NCI-H187 (cell line): ENCODE data around the gene TREM2.
A peak's percentile ranks its signal among the peaks of the same experiment; 100 is the strongest.

Experiments
- DNase-seq, 2 experiments: peaks; one replicate each; lab custom pipeline; 2025; lab: John Stamatoyannopoulos, UW

TREM2 gene

DNA sequence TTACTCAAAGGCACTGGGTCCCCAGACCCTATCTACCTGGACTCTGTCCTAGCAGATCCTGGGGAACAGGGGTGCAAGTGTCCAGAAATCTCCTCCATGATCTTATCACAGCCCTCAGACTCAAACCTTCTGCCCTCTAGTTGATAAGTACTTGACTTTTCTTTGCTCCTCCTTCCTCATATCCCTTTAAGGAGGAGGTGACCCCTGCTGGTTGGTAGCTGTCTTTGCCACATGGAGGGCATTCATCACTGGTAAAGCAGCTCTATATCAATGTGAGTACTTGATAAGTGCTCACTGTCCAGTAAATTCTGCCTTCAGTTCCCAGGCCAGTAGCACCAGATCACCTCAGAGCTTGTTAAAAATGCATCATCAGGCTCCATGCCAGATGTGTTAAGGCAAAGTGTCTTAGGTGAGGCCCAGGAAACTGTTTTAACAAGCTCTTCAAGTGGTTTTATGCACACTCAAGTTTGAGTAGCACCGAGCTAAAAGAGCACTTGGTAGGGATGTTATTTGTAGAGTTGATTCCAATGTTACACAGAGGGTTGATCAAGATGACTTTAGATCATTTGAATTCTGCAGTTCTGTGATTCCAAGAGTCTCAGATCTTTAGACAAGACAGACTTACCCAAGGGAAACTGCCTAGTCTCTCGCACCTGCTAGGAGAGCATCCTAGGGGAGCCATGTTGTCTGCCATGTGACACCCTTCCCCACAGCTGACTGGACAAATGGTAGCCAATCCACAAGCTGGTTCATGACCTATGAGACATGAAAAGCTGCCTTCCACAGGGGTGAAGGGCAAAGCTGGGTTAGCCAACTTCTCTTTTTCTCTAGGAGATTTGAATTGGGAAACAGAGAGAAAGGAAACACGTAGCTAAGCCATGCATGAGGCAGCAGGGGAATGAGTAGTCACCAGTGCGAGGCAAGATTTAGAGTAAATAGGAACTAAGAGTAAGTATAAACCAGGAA lies 19.4 kb upstream of the TREM2 start:
- peak; percentile 57 to 74 for DNase-seq

DNA sequence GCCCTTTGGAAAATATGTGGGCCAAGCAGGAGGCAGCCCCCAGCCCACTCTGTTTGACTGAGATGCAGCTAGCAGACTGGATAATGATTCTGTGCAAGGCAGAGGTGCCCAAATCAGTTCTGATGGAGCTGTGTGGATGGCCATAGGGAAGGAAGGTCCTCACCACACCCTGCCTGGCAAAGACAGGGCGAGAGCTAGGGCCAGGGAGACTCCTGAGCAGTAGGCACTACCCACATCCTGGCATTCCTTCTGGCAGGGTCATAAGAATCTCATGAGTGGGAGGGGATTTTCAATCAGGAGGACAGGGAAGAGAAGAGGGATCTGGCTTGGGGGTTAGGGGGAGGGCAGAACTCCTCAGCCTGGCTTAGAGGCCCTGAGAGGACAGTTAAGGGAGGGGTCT lies 18.6 kb upstream of the TREM2 start:
- DNase-seq = no peak

DNA sequence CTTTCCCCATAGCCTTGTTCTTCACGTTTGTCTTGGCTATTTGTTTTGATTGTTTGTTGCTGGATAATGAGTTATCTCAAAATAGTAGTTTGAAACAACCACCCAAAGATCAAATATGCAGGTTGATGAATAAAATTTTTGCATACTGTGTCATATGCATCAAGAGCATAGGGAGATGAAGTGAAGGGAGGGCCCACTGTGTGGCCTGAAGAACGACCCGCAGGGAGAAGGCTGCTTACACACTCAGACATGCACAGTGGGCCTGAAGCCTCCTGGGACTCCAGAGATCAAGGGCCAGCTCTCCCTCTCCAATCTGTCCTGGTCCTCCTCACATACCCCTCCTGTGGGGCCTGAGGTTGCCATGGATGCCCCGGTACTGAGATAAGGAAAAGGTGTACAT lies 16.2 kb upstream of the TREM2 start:
- no peak for DNase-seq

DNA sequence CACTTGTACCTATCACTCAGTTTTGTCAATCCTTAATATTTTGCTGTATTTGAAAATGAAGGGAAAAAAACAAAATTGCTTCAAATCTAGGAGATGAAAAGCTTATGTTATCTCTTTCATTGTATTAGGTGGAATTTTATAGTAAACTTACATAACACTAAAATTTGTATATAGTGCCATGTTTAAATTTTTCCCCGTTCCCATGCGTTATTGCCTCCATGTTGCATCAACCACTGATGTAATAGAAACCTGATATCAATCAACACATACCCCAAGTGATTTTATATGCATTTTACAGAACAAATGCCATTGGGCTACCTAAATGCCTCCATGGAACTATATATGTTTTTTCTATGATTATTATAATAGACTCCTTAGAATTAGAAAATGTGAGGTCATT lies 14.8 kb upstream of the TREM2 start:
- DNase-seq = no peak

DNA sequence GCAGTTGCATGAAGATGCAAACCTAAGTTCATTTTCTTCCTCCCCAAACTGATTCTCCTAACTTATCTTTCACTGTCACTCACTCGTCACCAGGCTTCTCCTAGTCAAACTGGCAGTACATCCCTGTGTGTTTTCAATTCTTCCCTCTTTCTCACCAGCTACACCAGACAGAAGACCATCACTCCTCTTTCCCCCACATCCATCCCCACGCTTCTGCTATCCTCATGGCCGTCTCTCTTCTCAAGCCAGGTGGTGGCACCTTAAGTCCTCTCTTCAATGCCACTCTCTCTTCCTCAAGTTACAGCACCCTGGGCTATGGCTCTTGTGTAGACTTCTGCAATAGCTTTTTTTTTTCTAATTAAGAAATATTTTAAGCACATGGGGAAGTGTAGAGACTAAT lies 14.4 kb upstream of the TREM2 start:
- no peak for DNase-seq

DNA sequence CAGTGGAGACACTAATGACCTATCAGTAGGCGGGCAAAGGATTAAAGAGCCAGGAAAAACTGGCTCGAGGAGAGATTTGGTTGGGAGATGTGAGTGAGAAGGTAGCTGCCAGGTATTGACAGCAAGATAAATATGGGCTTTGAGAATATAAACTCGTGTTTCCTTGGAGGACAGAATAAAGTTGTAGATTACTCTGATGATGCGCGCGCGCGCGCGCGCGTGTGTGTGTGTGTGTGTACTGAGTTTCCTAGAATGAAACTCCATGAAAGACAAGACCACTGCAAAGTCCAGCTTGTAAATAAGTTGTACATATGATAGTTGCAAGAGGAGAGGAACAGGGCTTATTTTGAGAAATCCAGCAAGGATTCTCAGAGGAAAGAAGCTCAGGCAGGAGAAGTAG lies 13.3 kb upstream of the TREM2 start:
- no peak for DNase-seq

DNA sequence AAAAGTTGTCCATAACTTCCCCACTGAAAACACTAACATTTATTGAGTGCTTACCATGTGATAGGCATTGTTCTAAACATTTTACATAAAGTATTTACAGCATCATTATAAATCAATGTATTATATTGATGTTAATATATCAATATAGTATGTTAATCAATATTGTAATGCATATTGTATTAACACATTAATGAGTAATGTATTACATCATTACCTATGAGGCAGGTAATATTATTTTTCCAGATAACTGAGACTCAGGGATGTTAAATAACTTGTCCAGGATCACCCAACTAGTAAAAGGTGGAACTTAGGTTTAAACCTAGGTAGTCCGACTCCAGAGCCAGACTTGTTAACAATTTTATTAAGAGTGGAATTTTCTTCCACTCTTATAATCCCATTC lies 12.2 kb upstream of the TREM2 start:
- no peak for DNase-seq

DNA sequence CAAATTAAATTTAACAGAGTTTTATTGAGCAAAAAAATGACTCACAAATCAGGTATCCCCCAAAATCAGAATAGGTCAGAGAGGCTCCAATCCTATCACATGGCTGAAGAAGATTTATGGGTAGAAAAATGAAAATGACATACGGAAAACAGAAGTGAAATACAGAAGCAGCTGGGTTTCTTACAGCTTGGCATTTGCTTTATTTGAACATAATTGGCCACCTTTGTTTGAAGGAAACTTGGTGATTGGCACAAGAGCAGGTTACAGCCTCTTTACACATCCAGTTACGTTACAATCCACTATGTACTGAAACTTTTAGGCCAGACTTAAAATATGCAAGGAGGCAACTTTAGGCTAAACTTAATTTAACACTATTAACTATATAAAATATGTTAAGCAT lies 11.7 kb upstream of the TREM2 start:
- no peak for DNase-seq

DNA sequence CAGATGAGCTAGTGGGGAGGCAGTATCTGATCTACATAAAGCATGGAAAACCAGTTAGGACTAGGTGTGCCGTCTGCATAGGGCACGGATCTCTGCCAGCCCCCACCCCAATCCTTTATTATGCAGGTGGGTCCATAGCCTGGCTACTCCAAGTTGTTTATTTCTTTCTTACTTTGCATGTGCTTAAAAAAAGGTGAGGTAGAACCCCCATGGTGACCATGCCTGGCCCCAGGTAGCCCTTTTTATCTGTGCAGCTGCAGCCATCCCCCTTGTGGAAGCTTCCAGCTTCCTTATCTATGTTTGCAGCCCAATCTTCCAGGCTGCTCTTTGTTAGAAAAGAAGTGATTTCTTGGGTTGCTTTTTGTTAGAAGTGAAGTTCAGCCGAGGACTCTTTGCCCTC lies 9.0 kb upstream of the TREM2 start:
- DNase-seq = no peak

DNA sequence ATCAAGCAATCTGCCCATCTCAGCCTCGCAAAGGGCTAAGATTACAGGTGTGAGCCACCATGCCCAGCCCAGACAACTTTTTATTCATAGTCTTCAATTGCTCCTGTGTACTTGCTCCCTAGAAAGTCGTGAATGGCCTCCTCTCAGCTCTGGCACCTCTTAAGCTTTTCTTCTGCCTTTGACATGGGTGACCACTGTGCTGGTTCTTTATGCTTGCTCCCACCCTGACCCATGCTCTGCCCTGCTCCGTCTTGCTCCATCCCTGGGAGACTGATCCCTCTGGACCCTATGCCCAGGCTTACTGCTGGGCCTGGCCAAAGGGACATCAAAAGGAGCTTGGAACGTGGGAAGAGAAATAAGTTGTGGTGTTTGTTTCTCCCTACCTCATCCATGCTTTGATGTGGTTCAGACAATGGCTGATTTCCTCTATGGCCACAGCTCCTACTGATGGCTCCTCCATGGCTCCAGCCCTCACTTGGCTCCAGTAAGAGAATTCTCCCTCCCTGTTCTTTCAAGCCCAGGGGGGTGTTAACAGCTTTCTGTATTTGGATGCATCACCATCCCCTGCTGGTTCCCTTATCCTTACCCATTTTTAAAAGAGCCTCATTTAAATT lies 7.7 kb upstream of the TREM2 start:
- DNase-seq = no peak

DNA sequence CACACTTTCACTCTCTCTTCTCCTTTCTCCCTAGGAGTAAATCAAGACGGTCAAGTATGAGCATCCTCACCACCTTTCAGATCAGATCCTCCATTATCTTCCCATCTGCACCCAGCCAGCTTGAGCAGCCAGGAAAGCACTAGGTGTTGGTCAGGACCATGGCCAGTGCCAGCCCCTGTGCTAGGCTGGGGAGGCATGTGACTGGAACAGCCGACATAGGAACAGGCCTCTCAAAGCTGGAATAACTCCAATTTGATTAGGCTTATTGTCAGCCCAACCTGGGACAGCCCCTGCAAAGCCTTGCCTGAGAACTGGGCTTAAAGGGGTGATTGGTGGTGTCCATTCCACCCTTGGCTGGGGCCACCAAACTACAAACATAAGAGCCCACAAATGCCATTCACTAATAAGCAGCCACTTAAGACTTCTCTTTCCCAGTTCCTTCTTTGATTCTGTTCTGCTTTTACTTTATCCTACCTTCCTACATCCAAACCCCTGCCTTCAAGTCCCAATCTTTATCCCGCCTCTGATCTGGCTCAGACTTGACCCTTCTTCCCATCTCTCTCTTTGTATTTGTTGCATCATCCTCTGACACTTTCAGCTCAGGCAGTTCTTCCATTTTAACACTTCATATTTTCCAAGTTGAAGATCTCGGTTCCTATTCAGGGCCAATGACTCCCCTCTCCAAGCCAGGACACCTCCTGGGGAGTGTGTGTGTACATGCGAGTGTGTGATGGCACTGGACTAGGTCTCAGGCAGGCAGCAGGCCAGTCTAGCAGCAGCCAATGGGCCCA lies 4.5 kb upstream of the TREM2 start:
- DNase-seq = no peak

DNA sequence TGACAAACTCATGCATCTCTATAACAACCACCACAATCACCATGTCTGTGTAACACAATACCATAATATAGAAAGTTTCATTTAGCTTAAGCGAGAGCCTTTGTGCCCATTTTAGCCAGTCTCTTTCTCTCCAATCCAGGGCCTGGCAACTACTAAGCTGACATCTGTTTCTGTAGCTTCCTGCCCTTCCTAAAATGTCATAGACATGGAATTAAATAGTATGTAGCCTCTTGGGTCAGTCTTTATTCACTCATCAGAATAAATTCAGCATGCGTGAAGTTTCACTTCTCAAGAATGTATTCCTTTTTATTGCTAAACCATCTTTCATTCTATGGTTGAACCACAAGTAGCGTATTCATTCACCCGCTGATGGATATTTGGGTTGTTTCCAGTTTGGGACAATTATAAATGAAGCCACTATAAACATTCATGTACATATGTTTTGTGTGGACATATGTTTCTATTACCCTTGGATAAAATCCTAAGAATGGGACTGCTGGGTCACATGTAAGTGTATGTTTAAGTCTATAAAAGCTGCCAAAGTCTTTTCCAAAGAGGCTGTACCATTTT lies 1.7 kb upstream of the TREM2 start:
- no peak for DNase-seq

DNA sequence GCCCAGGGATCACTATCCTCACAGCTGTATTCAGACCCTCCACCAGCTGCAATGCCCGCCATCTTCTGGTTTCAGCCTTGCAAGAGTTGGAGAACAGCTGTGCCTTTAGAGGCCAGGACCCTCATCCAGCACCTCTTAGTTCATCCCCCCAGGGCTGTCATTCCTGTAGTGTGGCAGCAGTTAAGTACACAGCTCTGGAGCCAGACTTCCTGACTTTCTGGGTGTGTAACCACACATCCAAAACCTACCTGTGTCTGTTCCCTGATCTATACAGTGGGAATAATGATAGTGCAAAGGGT lies 452 bp upstream of the TREM2 start:
- no peak for DNase-seq

DNA sequence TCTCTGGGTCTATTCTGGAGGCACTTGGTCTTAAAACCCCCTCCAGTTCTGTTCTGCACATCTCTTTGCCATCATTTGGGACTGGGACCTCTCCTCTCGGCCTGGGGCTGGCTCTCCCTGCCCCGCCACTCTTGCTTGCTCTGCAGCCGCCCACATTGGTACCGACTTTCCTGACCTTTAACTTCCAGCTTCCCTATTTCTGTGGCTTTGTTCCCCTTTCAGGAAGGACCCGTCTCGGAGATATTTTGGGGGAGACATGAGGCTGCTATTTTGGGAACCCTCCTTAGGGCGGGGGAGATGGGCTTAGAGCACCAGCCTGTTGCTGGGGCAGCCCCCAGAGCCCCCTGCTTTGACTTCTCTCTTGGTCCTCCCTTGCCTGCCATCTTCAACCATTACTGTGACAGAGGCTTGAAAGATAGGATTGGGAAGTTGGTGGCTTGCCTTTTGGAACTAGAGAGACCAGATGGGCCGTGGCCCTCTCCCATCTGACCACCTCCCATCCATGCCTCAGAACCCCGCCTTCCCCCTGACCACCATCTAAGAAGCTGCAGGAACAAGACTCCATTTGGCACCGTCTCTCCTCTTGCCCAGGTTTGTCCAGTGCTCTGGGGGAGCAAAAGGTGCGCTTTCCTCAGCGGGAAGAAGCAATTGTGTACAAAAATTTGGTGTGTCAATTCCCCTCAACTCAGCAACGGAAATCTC lies 914 bp downstream of the TREM2 start:
- DNase-seq = no peak

DNA sequence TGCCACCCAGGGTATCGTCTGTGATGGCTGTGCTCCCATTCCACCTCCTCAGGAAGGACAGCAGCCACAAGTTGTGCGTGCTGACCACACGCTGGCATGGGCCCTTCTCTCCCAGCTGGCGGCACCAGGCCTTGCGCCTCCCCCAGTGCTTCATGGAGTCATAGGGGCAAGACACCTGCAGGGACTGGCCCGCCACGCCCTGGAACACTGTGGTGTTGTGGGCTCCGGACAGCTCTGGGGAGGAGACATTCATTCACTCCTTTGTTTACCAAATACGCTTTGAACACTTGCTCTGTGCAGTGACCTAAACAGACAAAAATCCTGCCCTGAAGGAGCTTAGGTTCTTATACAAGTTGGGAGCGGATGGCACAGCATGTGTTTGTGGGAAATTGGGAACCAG lies 1.5 kb downstream of the TREM2 start:
- DNase-seq = no peak

DNA sequence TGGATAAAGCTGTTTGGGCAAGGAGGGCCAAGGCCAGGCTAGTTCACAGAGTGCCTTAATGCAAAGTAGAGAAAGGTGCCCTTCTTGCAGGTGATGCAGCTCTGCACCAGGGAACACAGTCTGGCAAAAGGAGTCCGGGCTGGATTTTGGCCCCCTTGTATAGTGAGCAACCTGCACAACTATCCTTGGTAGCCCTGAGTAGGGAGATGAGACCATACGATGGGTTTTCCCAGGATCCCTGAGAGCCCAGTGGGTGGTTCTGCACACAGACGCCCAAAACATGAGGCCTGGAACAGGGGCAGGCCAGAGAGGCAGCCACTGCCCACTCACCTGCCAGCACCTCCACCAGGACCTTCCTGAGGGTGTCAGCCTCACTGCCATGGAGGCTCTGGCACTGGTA lies 2.0 kb downstream of the TREM2 start:
- DNase-seq = no peak

DNA sequence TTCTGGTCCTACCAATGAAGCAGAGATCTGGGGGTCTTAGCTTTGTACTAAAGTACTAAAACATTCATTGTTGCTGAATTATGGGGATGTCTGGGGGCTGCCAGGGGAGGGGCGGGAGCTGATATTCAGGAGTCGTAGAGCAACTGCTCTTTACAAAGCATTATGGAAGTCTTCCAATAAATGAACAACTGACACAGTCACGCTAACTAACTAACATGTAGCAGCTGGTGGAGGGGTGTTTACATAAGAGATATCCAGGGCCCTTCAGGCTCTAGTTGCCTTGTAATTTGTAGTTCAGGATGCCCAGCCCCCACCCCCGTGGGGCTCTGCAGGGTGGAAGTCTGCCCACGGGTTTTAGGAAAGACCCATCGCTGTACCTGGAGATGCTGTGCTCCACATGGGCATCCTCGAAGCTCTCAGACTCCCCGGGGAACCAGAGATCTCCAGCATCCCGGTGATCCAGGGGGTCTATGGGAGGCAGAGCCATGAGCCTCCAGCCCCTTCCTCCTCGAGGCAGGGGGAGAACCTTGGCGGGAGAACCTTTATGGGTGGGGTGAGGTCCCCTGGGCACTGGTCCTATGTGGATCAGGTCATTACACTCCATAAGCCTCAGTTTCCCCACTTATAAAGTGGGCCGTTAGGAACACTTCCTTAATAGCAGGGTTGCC lies 3.4 kb downstream of the TREM2 start:
- peak; percentile 4 to 23 for DNase-seq

DNA sequence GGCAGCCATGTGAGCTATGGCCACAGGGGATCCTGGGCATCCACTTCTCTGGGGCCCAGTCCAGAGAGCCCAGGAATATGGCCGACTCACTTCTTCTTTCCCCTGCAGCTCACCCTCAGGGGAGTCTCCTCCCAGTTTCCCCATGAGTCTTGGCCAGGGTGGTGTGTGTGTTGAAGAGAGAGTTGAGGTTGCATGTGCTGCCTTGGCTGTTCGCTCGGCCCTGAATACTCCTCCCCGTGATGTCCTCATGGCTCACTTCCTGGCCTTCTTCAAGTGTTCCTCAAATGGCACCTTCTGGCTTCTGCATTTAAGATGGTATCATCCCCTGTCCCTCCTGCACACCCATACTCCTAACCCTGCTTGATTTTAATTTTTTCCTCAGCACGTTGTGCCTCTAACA lies 5.6 kb downstream of the TREM2 start:
- DNase-seq = no peak

DNA sequence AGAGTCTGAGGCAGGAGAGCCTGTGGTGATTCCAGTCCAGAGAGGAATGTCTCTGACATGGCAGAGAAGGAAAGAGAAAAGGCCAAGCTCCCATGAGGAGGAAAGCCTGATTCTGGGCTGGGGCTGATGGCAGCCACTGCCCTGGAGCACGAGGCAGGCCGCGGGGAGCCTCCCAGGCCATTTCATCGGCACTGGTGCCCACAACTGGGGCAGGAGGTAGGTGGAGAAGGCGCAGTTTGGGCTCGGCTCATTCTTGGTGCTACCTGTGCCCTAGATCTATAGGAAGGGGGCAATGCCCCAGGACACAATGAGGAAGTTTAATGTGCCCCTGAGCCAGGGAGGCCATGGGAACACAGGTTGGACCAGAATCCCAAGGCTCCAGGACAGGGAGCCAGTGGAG lies 6.1 kb downstream of the TREM2 start:
- DNase-seq = no peak

DNA sequence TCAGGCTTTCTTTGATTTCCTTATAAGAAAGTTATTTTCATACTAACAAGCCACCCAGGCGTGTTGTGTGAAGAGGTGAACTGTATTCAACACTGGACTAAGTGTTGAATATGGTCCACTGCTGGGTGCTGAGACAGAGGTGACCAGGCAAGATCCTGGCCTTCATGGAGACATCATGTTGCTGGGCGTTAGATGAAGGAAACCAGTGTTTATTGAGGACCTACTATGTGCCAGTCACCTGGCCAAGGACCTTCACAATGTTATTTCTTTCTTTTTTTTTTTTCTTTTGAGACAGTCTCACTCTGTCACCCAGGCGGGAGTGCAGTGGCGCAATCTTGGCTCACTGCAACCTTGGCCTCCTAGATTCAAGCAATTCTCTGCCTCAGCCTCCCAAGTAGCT lies 6.9 kb downstream of the TREM2 start:
- DNase-seq = no peak

DNA sequence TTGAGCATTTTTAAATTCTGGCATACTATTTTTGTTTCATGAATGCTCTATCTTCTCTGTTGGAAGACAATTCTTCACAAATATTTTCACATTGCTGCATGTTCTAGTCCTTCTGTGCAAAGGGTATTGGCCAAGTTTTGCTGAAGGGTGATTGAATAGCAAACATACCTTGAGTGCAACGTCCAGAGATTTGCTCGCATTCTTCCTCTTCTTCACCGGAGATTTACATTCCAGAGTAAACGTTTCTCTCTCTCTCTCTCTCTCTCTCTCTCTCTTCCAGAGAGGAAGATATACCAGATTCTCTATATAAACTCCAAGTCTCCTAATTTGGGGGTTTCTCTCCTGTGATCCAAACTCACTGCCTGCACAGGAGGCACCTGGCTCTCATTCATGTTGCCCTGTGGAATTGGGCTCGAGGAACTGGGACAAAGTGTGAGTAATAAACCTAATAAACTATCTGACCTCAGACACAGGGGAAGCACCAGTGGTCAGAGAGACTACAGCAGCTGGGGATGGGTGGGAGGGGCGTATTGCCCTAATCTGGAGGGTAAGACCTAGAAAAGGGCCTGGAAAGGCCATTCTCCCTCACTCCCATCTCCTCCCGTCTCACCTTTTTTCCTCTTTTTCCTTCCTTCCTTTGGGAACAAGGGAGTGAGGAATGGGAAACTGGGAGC lies 7.6 kb downstream of the TREM2 start:
- DNase-seq = no peak
